Ovary (tissue), 9 donors: ENCODE results near the gene RBM47. TPM values are rescaled to one million over a fixed set of nuclear protein-coding genes. Genes with fewer than 3 reads are reported as not detected.
A peak's percentile ranks its signal among the peaks of the same experiment; 100 is the strongest.

Source experiments
- DNase-seq, 5 donors: peaks; one replicate each; pipeline ENCODE4 v3.0.0-alpha.2; 2019 to 2020
- H3K27ac ChIP-seq, 2 donors: fragments of 200-600 bp; one replicate each; pipeline versions ENCODE4 v1.5.1 to v1.8.0; 2019 to 2022
- H3K27me3 ChIP-seq: fragments of 200-600 bp; one replicate; pipeline ENCODE4 v1.8.0; 2022
- H3K36me3 ChIP-seq: fragments of 200-600 bp; sonication (generic); one replicate; pipeline ENCODE4 v1.5.1; 2019
- H3K4me1 ChIP-seq: one replicate; pipeline ENCODE4 v1.8.1; 2013; ENCODE audit warnings: mild to moderate bottlenecking, moderate library complexity; ENCODE audit not compliant: insufficient read depth
- H3K4me3 ChIP-seq: fragments of 200-600 bp; sonication (generic); one replicate; pipeline ENCODE4 v1.5.1; 2017
- H3K9me3 ChIP-seq, 2 donors: fragments of 200-600 bp in 1 of 2; sonication (generic) in 1 of 2; one replicate each; pipeline versions ENCODE4 v1.5.1 to v1.8.1; 2013 to 2019; ENCODE audit warnings: mild to moderate bottlenecking in 1 of 2, moderate library complexity in 1 of 2
- CTCF ChIP-seq, 3 donors: fragments of 450-650 bp in 2 of 3; fragments of 200-600 bp in 1 of 3; IDR thresholded peaks; one replicate each; pipeline versions ENCODE4 v1.5.1 to v1.8.0; 2016 to 2022; ENCODE audit warnings: antibody characterized with exemption in 3 of 3, mild to moderate bottlenecking in 1 of 3
- EP300 ChIP-seq: sonication (generic); formaldehyde crosslinking; IDR thresholded peaks from one replicate; pipeline ENCODE4 v1.6.1; 2017; ENCODE audit warnings: antibody characterized with exemption
- POLR2A ChIP-seq: fragments of 450-650 bp; IDR thresholded peaks from one replicate; pipeline ENCODE4 v1.6.1; 2017; ENCODE audit warnings: antibody characterized with exemption, mild to moderate bottlenecking, moderate library complexity
- WGBS, 3 donors: extraction: QIAGEN DNeasy Blood & Tissue Kit in 1 of 3; methylation state at CpG; one replicate each; pipeline versions ENCODE4 v1.1.5 to v1.1.7; 2013 to 2017; 5-methylcytosine and 5-hydroxymethylcytosine counted together
- intact Hi-C, 4 donors: fragments of 100-400 bp; cut with DNase I; formaldehyde crosslinking; loops; one replicate each; pipeline versions ENCODE4 v1.11.0 to v1.15.1; 2022 to 2023
- polyA plus RNA-seq, 2 donors: library from polyadenylated mRNA; stranded (reverse); fragments of 200-250 nt in 1 of 2; fragments of 350-450 nt in 1 of 2; fragmentation: Illumina TruSeq in 1 of 2; extraction: RNeasy Lipid Tissue Mini Kit (QIAGEN cat#74804) in 1 of 2; gene quantifications; one replicate each; pipeline ENCODE4 v1.2.3, GENCODE V29; 2013 to 2014
- total RNA-seq, 7 donors: library from RNA; depleted of rRNA in 2 of 7; stranded (reverse); fragments of >200 nt in 2 of 7; fragmentation: NEBNext Ultra II Directional in 3 of 7; extraction: Animal tissue kit (Norgen Biotek cat#: 25700) in 3 of 7; gene quantifications; one replicate each; pipeline versions ENCODE4 v1.1.0 to v1.2.4, GENCODE V29; 2016 to 2023
- donor health status: DM: no; HTN: no; CAD: no; lungs with moderate emphysema.
- donor health status: DM: no; HTN: no; CAD: no.
- donor health status: Bipolar disorder and iron deficiency.
- donor health status: DM: yes; HTN: yes; CAD: no.
- donor health status: DM: no; HTN: no; CAD: no.
- donor health status: DM: yes; HTN: yes; CAD: no.

Gene RBM47
- total and polyA plus RNA-seq, 9 donors, result 2.7 to 92.8 (median 10.3) TPM

- peak in 4 of 5 donors; percentile 28 to 74 (median 53) for DNase-seq
- no peaks in the 10 kb centered on the region for H3K36me3 ChIP-seq
- 34 to 39% (median 36%) methylated on average over 8 of the region's 8 CpGs for WGBS, 3 donors
Measured at GRCh38 chr4:40525752-40526598, 103.7 kb downstream of the RBM47 start.

GRCh38 chr4:40524366-40525041, 105.2 kb downstream of the RBM47 start:
- intact Hi-C loops, result no loop called here
- 11 to 26% (median 17%) methylated on average over 11 of the region's 11 CpGs for WGBS, 3 donors
- H3K27ac ChIP-seq, result peak overlapping the region in 1 of 2 donors; percentile 83

More at GRCh38 chr4:40525752-40526598, 103.7 kb downstream of the RBM47 start:
- no peak overlapping the region for H3K4me3 ChIP-seq
- no peak for TF ChIP-seq EP300
- TF ChIP-seq CTCF (IDR thresholded peaks at IDR 0.05), result no peak
- H3K9me3 ChIP-seq, result no peaks in the 10 kb centered on the region
- intact Hi-C loops, result no loop called here
- peaks cover 9% of the 10 kb centered on the region for H3K4me1 ChIP-seq
- H3K27ac ChIP-seq, result peak overlapping the region; percentile 11 to 83
- H3K27me3 ChIP-seq, result no peaks in the 10 kb centered on the region

GRCh38 chr4:40523581-40523980, 106.1 kb downstream of the RBM47 start:
- no peak for TF ChIP-seq POLR2A
- no peak for TF ChIP-seq EP300
- intact Hi-C loops, result no loop called here
- no peaks in the 10 kb centered on the region for H3K36me3 ChIP-seq
- no peak overlapping the region for H3K27ac ChIP-seq
- 95 to 97% (median 97%) methylated on average over 7 of the region's 7 CpGs for WGBS, 3 donors
- H3K9me3 ChIP-seq, result no peaks in the 10 kb centered on the region
- H3K4me3 ChIP-seq, result no peak overlapping the region
- H3K27me3 ChIP-seq, result no peaks in the 10 kb centered on the region
- H3K4me1 ChIP-seq, result peaks cover 9% of the 10 kb centered on the region
- no peak for DNase-seq

More at GRCh38 chr4:40524366-40525041, 105.2 kb downstream of the RBM47 start:
- DNase-seq, result peak in 4 of 5 donors; percentile 27 to 50 (median 42)
- Histone ChIP-seq H3K27me3 (no peaks in the 10 kb centered on the region), H3K36me3 (no peaks in the 10 kb centered on the region), H3K4me3 (no peak overlapping the region), H3K9me3 (no peaks in the 10 kb centered on the region), H3K4me1 (peaks cover 9% of the 10 kb centered on the region)
- TF ChIP-seq EP300 (no peak), POLR2A (no peak), CTCF (IDR thresholded peaks at IDR 0.05) (no peak)

- H3K4me1 ChIP-seq, result peaks cover 9% of the 10 kb centered on the region
- no peak overlapping the region for H3K4me3 ChIP-seq
- H3K27ac ChIP-seq, result no peak overlapping the region
- no peaks in the 10 kb centered on the region for H3K9me3 ChIP-seq
- 89 to 94% (median 91%) methylated on average over 2 of the region's 2 CpGs for WGBS, 3 donors
- TF ChIP-seq CTCF (IDR thresholded peaks at IDR 0.05), result no peak
- no peak for TF ChIP-seq EP300
- TF ChIP-seq POLR2A, result no peak
- intact Hi-C loops, result no loop called here
- DNase-seq, result no peak
- no peaks in the 10 kb centered on the region for H3K27me3 ChIP-seq
- H3K36me3 ChIP-seq, result no peaks in the 10 kb centered on the region
Measured at GRCh38 chr4:40521957-40522356, 107.7 kb downstream of the RBM47 start.
